OCI-LY3 (cell line): ENCODE data around the gene SDK2.

Source experiments
- H2AFZ ChIP-seq: fragments of 200-600, 300-600 bp; shearing (Covaris generic); 2 replicates; pipeline ENCODE4 v1.6.0; 2014; ENCODE audit warnings: antibody characterized with exemption, low read depth, low read length
- H3K27ac ChIP-seq: fragments of 200-600, 300-600 bp; sonication (generic); 2 replicates; pipeline ENCODE4 v1.5.1; 2014; ENCODE audit warnings: mild to moderate bottlenecking, low read length, moderate library complexity, mixed read lengths
- H3K27me3 ChIP-seq: fragments of 200-600, 300-600 bp; sonication (generic); 2 replicates; pipeline ENCODE4 v1.6.1; 2014; ENCODE audit warnings: low read depth, low read length, mixed read lengths
- H3K36me3 ChIP-seq: fragments of 200-600, 300-600 bp; sonication (generic); replicated peaks from 2 replicates; pipeline ENCODE3; 2014; ENCODE audit warnings: low read depth, low read length, mixed read lengths
- H3K4me1 ChIP-seq: fragments of 300-600, 200-600 bp; sonication (generic); 2 replicates; pipeline ENCODE4 v1.6.1; 2014; ENCODE audit warnings: low read length, mixed read lengths
- H3K4me2 ChIP-seq: fragments of 200-600, 300-600 bp; sonication (generic); 2 replicates; pipeline ENCODE4 v1.6.1; 2014; ENCODE audit warnings: low read length, mixed read lengths
- H3K4me3 ChIP-seq: fragments of 300-600, 200-600 bp; sonication (generic); 2 replicates; pipeline ENCODE4 v1.5.1; 2014; ENCODE audit warnings: antibody characterized with exemption, mild to moderate bottlenecking, low read length, moderate library complexity
- H3K79me2 ChIP-seq: fragments of 300-600, 200-600 bp; shearing (Covaris generic); 2 replicates; pipeline ENCODE4 v1.6.1; 2014; ENCODE audit warnings: mild to moderate bottlenecking, low read length, mixed read lengths
- H3K9ac ChIP-seq: fragments of 300-600, 200-600 bp; shearing (Covaris generic); 2 replicates; pipeline ENCODE4 v1.6.0; 2014; ENCODE audit warnings: mild to moderate bottlenecking, low read length, moderate library complexity
- H3K9me3 ChIP-seq: fragments of 200-600, 300-600 bp; shearing (Covaris generic); 2 replicates; pipeline ENCODE4 v1.6.1; 2014; ENCODE audit warnings: low read length, mixed read lengths; ENCODE audit not compliant: insufficient read depth
- H4K20me1 ChIP-seq: fragments of 200-600, 300-600 bp; sonication (generic); 2 replicates; pipeline ENCODE4 v1.6.1; 2016; ENCODE audit warnings: low read length, mixed read lengths; ENCODE audit not compliant: insufficient read depth
- EZH2phosphoT487 ChIP-seq: fragments of 200-600 bp; shearing (Covaris generic); IDR thresholded peaks from 2 replicates; pipeline ENCODE4 v1.6.1; 2018; ENCODE audit warnings: antibody characterized with exemption, mixed run types, low read depth
- TF ChIP-seq, protein P1 (sequence below): fragments of 200-600, 300-600 bp; sonication (generic); IDR thresholded peaks from 2 replicates; pipeline ENCODE4 v1.5.1; 2014; ENCODE audit warnings: antibody characterized with exemption, low read length, low read depth

Gene SDK2

DNA sequence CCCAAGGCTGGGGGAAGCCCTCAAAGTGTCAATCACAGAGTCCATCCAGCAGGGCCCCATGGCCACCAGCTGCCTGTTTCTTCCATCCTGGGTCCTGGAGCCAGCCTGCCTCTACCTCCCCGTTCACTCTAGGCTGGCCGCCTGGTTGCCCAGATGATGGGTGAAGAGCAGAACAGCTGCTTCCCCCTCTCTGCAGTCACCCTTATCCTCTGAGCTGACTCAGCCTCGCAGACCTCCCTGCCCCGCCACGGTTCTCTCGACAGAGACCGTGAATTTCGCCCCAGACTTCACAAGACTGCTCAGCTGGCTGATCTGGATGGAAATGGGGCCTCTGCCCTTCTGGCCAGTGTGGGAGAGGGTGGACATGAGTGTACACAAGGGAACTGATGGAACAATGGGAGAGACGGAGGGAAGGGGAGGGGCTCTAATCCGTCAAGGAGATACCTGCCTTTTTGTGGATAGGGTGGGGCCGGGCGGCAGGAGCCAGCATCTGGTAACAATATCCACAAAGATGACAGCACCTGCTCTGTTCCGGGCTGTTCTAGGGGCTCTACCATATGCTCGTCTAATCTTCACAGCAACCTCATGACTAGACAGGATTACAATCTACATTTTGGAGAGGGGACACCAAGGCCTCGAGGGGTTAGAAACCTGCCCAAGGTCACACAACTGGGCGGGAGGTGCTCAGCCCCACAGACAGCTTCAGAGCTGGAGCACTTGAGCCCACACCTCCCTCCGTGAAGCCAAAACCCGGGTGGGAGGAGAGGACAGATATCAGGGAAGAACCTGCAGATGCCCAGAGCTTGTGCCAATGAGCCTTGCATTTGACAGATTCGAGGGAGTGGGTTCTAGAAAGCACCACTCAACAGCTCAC lies 136.0 kb downstream of the SDK2 start:
- H3K4me2 ChIP-seq = no peak overlapping the region
- H3K4me3 ChIP-seq = no peak overlapping the region
- no peaks in the 10 kb centered on the region for H3K36me3 ChIP-seq
- H3K4me1 ChIP-seq = no peaks in the 10 kb centered on the region
- no peaks in the 10 kb centered on the region for H4K20me1 ChIP-seq
- H3K79me2 ChIP-seq = no peaks in the 10 kb centered on the region
- H2AFZ ChIP-seq = no peak overlapping the region
- peaks cover 15% of the 10 kb centered on the region for H3K27me3 ChIP-seq
- TF ChIP-seq, protein P1, sequence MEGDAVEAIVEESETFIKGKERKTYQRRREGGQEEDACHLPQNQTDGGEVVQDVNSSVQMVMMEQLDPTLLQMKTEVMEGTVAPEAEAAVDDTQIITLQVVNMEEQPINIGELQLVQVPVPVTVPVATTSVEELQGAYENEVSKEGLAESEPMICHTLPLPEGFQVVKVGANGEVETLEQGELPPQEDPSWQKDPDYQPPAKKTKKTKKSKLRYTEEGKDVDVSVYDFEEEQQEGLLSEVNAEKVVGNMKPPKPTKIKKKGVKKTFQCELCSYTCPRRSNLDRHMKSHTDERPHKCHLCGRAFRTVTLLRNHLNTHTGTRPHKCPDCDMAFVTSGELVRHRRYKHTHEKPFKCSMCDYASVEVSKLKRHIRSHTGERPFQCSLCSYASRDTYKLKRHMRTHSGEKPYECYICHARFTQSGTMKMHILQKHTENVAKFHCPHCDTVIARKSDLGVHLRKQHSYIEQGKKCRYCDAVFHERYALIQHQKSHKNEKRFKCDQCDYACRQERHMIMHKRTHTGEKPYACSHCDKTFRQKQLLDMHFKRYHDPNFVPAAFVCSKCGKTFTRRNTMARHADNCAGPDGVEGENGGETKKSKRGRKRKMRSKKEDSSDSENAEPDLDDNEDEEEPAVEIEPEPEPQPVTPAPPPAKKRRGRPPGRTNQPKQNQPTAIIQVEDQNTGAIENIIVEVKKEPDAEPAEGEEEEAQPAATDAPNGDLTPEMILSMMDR = no peak
- no peak for TF ChIP-seq EZH2phosphoT487
- H3K27ac ChIP-seq = no peak overlapping the region
- H3K9ac ChIP-seq = no peak overlapping the region
- H3K9me3 ChIP-seq = no peaks in the 10 kb centered on the region

DNA sequence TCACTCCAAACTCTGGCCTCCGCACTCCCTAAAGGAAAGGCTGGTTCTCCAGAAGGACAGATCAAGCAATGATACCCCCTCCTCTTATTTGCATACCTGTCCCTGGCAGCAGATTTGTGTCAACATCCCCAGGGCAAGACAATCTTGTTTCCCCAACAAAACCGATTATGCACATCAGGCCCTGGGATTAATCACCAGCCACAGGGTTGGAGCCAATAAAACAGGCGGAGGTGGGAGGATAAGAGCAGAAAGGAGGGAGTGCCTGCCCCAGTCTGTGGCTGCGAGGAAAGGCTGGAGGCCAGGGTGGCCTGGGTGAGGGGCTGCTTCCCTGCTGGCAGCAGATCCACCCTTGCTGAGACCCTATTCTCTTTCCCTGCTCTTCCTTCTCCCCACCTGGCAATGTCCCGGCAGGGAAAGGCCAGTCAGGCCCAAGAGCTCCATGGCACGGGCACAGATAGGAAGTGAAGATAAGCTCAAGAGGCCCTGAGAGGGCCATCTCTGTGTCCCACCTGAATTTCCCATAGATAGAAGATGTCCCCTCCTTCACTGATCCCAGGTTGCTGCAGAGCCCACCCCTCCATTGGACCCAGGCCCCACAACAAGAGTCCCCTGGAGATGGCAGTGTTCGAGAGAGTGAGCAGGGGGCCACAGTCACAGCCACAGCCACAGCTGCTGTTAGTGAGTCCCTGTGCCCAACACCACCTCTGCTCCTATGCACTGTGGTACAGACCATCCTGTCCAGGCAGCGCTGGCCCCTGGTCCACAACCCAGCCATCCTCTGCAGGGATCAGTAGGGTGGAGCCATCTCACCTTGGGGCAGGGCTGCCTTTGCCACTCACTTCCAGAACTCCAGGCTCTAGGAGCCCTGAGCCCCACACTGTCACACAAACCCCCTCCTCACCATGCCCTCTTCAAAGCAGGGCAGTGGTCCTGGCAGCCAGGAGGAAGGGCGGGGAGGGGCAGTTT lies 137.5 kb downstream of the SDK2 start:
- TF ChIP-seq, protein P1 = no peak
- TF ChIP-seq EZH2phosphoT487 = no peak
- Histone ChIP-seq H3K4me3 (no peak overlapping the region), H4K20me1 (no peaks in the 10 kb centered on the region), H3K9ac (no peak overlapping the region), H3K36me3 (no peaks in the 10 kb centered on the region), H3K4me2 (no peak overlapping the region), H3K4me1 (no peaks in the 10 kb centered on the region), H3K79me2 (no peaks in the 10 kb centered on the region), H3K27me3 (peaks cover 12% of the 10 kb centered on the region), H3K27ac (no peak overlapping the region), H3K9me3 (no peaks in the 10 kb centered on the region), H2AFZ (no peak overlapping the region)

DNA sequence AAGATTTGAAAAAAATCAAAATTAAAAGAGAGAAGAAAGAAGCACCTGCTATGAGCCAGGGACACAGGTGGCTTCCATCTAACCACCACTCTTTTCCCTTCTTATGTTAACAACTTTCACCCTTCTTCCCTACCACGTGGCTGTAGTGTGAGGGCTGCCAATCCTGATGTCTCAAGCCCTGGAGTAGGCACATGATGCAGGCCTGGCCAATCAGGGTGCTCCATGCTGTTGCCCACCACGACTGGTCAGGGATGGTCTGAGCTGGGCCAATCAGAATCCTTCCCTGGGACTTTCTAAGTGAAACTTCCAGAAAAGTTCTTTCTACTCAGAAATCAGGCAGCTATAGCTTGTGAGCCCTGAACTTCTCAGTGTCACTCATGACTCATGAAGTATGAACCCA lies 140.7 kb downstream of the SDK2 start:
- H3K27me3 ChIP-seq = peaks cover 25% of the 10 kb centered on the region
- H3K4me1 ChIP-seq = no peaks in the 10 kb centered on the region
- no peaks in the 10 kb centered on the region for H3K79me2 ChIP-seq
- no peak overlapping the region for H2AFZ ChIP-seq
- no peaks in the 10 kb centered on the region for H4K20me1 ChIP-seq
- H3K4me3 ChIP-seq = no peak overlapping the region
- no peak for TF ChIP-seq EZH2phosphoT487
- TF ChIP-seq, protein P1 = no peak
- H3K9me3 ChIP-seq = no peaks in the 10 kb centered on the region
- H3K36me3 ChIP-seq = no peaks in the 10 kb centered on the region
- H3K27ac ChIP-seq = no peak overlapping the region
- H3K4me2 ChIP-seq = no peak overlapping the region
- no peak overlapping the region for H3K9ac ChIP-seq
